ENCODE results near the gene EN2.

EN2 gene

DNA sequence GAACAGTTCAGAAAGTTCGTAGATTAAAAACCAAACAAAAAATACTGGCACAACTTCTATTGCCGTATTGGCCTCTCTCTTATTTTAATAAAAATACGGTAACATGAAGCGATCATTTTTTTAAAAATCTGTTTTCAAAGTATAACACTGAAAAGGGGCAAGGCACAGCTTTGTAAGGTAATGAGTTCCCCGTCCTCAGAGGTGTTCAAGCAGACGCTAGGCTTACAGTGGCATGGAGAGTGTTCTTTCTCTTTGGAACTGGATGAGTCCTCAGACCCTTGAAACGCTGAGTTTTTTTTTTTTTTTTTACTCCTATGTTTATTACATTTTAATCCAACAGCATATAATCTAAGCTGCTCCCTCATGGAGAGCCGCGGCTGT lies 7.8 kb downstream of the EN2 start:
- DNase-seq = no peak

- peak; percentile 63 for DNase-seq
Observed at GRCh38 chr7:155466142-155466813, 8.3 kb downstream of the EN2 start.

- DNase-seq = peak; percentile 86
Observed at GRCh38 chr7:155466814-155467733, 9.1 kb downstream of the EN2 start.

GRCh38 chr7:155467846-155468784 lies 10.2 kb downstream of the EN2 start:
- DNase-seq = peak; percentile 78

GRCh38 chr7:155468785-155469148 lies 10.8 kb downstream of the EN2 start:
- DNase-seq = no peak

DNA sequence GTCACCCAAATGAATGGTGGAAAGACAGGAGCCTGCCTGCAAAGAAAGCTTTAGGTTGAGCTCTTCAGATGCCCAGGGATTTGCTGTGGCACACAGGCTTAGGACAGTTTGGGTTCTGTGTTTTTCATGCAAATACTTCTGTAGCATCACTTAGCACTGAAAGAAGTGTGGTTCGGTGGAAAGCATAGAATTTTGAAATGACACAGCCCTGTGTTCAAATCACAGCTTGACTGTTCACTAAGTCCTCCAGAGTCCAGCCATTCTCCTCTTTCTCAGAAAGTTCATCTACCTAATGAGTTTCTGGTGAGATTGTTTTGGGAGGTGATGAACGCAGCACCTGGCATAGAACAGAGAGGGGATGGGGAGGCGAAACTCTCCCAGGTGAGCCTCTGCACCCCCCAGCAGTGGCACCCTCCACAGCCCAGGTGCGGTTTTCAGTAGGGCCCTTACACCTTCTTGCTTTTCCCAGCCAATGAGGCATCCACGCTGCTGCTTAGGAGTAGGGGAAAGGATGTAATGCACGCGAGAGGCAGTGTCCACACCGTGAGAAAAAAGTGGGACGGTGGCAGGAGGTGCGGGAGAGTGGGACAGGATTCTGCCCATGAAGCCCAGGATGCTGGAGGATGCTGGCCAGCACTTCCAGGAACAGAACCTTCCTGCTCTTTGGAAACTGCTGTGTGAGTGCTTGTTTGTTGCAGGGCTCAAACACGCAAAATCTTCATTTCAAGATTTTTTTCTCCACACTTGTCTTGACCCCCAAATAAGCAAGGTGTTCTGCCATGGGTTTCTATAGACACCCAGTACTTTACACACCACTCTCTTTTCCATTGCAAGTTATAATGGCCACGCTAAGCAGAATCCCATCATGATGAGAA lies 11.6 kb downstream of the EN2 start:
- peak; percentile 26 for DNase-seq

DNA sequence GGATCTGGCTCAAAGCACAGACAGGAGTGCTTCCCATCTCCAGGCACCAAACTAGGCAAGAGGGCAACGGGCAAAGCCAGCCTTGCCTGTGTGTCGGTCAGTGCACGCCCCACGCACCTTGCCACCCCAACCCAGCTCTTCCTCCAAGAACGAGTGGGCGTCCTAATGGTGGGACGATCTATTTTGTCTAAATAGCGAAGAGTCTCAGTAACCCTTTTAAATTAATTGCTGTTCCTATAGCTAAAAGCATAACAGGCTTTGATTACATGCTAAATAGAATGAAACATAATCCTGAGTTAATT lies 12.2 kb downstream of the EN2 start:
- peak; percentile 29 for DNase-seq

GRCh38 chr7:155470686-155471638 lies 13.0 kb downstream of the EN2 start:
- no peak for DNase-seq

DNA sequence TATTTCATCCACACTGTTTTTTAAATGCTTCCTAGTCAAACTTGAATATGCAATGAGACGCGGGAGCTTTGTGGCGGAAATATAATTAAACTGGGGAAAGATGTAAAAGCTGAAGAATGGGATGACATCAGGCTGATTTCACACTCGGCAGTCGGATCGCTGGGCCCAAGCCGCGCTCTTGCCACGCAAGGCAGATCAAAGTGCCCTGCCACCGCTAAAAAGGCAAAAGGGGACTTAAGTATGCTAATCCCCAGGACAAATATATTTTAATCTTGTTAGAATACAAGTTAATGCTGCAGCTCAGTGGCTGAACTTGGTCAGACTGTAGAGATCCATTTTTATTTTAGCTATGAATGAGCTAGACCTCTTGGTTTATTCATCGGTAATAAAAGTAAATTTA lies 13.8 kb downstream of the EN2 start:
- no peak for DNase-seq

DNA sequence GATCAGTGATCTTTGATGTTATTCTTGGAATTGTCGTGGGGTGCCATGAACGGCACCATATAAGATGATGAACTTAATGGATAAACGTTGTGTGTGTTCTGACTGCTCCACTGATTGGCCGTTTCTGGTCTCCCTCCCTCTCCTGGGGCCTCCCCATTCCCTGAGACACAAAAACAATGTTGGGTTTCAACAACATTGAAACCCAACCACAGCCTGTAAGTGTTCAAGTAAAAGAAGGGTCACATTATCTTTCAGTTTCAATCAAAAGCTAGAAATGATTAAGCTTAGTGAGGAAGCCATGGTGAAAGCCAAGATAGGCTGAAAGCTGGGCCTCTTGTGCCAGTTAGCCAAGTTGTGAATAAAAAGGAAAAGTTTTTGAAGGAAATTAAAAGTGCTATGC lies 19.5 kb downstream of the EN2 start:
- no peak for DNase-seq

DNA sequence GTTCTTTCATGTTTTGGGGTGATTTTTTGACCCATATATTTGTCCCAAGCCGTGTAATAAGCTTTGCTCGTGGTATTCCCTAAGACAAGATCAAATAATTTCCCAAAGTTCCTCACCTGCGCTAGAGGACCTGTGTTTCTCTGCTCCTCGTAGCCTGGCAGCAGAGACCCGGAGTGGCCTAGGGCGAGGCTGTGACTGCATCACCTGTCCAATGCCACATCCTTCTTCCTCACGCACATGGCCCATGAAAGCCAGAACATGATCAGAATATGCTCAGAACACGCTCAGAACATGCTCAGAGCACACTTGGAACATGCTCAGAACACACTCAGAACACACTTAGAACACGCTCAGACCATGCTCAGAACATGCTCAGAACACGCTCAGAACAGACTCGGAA lies 23.8 kb downstream of the EN2 start:
- no peak for DNase-seq

DNA sequence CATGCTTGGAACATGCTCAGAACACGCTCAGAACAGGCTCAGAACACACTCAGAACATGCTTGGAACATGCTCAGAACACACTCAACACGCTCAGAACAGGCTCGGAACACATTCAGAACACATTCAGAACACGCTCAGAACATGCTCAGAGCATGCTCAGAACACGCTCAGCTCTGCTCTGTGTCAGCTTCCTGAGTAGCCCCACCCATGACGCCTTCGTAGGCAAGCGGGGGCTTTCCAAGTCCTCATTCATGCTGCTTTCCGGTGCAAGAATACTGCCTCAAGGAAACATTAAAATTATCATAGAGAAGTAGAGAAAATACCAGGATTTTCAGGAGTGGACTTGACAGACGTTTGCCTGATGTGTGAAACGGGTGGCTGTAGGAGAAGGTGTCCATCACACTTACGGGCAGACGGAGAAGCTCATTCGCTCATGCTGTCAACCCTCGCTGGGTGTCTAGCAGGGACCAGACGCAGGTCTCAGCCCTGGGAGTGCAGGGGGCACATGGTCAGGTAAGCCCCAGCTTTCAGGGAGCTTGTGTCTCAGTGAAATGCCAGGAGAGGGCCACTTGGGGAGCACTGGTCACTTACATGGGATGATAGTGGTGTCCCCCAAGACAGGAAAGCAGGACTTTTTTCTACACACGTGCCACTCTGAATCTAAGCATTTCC lies 24.7 kb downstream of the EN2 start:
- DNase-seq = no peak

DNA sequence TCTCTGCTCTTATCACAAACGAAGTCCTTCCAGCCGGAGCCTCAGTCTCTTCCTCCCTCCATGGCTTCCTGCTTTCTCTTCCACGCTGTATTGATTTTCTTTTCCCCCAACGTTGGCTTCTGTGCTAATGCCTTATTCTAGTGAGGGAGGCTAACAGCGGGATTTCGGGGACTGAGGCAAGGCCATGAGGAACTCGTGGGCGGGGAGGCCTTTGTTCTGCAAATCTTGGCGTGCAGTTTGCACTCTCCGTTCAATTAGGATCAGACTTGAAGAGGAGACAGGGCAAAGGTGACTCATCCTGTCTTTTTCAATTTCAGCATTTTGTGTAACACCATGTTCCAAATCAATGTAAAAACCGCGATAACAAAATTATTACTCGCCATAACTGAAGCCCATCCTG lies 25.3 kb downstream of the EN2 start:
- peak; percentile 60 for DNase-seq

DNA sequence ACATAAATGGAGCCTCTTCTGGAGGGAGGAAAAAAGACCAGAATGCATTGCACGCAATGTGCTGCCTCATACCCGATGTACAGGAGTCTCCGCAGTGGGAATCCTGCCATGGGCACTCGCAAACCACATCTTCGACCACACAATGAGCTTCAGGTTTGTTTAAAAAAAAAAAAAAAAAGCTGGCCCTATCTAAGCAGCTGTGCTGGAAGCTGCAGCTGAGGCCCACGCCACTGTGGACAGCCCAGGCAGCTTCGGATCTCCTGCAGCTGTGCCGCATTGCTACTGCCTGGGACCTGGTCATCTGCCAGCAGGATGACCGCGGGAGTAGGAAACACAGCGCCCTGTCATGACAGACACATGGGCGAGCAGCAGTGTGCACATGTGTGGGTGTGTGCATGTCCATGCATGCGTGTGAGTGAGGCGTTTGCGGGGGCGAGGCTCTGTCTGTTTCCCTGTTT lies 26.0 kb downstream of the EN2 start:
- DNase-seq = peak; percentile 63

DNA sequence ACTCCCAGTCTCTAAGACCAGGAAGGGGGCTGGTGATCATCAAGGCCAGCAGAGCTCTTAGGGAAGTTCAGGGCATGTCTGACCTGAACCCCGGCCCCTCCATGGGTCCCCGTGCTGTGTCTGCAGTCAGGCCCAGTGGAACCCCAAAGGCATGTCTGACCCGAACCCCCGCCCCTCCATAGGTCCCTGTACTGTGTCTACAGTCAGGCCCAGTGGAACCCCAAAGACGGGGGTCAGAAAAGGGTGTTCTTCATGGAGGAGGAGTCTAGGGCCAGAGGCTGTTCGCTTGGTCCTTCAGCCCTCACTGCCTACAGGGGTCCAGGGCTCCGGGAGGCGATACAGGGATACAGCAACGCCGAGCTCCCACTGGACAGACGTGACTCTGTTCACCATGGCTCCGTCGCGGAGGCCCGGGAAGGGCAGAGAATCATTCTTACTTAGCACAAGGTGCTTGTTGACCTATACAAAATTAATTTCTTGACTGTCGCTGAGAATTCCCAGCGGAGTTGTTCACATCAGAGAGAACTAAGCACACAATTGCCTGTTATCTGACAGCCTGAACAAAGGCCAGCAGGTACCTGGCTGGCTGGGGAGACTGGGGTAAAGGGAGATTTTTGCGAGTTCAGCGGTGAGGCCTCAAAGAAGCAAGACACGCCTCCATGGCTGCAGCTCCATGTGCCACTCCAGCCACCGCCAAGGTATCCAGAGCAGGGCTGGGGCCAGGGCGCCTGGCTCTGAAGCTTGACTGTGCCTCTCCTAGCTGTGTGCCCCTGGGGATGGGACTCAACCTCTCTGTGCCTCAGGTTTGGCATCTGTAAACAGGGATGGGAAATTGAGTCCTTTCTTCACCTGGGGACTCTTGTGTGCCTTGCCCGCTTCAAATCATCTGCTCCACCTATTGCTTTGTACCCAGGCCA lies 26.8 kb downstream of the EN2 start:
- DNase-seq = no peak

DNA sequence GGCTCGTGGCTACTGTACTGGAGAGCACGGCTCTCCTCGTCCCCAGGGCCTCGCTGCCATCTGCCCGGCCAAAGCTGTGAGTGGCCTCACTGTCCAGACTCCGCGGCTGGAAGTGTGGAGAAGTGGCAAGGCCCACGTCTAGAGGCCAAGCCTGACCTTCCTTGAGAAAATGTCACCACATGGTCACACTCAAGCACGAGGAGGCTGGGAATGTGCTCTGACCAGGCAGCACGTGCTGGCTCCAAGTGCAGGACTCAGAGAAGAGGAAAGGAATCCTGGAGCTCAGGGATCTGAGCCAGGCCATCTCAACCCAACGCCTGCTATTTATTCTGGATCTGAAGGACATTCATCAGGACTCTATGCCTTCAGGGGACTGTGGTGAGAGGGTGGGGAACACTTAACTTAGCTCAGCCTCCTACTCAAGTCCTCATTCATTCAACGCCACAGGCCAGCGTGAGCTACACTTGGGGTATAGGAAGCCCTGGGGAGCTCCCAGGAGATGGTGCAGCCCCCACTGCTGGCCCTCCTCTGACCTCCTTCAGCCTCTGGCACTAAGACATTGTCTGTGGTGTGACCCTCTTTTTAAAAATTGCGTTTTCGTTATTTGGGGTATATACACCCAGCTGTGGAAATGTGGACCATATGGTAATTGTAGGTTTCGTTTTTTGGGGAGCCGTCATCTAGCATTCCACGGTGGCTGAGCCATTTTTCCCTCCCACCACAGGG lies 29.0 kb downstream of the EN2 start:
- DNase-seq = no peak

DNA sequence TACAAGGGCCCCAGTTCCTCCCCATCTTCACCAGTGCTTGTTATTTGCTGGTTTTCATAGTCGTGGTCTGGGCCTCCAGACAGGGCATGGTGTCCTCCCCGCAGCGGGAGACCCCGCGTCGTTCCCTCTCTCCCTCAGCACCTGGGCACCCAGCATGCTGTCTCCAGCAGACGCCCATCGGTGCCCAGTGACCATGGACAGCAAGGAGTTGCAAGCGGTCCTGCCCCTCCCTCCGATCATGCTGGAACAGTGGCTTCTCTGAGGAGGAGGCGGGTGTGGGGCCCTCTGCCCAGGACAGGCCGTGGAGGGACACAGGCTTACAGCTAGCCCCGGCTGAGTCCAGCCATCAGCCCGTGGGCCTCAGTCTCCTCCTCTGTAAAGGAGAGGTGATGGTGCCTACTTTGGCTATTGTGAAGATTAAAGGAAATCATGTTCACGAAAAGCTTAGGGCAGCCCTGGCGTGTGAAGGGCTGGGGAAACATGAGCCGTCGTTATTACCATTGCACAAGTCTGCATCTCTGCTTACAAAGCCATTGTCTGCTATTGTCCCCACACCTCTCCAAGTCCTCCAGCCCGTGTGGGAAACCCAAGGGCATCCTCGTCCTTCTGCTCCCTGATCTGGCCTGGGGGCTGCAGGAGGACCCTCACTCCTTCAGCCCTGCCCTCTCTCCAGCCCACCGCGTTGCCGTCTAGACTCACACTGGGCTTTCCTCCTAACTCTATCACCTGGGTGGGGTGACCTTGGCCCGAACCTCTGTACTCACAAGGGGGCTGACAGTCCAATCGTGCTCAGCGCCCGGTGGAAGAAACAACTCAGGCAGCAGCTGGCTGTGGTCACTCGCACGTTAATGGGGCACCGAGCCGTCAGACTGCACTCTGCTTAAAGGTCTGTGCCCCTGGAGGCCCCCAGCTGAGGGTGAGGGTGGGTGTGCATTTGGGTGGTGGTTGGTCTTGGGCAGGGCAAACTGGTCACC lies 29.9 kb downstream of the EN2 start:
- DNase-seq = no peak

Measured in retina (tissue), 1 donor.